HUES48 (cell line): ENCODE results near the gene CDH12.

Experiments used
- H3K27ac ChIP-seq: one replicate; pipeline ENCODE4 v1.7.0; 2013; ENCODE audit warnings: low read depth, low read length, inconsistent platforms
- H3K27me3 ChIP-seq: 2 replicates; pipeline ENCODE4 v1.6.1; 2013; ENCODE audit warnings: mild to moderate bottlenecking, low read length; ENCODE audit not compliant: control insufficient read depth, insufficient read depth
- H3K36me3 ChIP-seq: 2 replicates; pipeline ENCODE4 v1.6.1; 2013; ENCODE audit warnings: low read length; ENCODE audit not compliant: control insufficient read depth, insufficient read depth
- H3K4me1 ChIP-seq: 2 replicates; pipeline ENCODE4 v1.6.1; 2013; ENCODE audit warnings: mild to moderate bottlenecking, low read length; ENCODE audit not compliant: control insufficient read depth, insufficient read depth
- H3K4me3 ChIP-seq: 2 replicates; pipeline ENCODE4 v1.5.1; 2013; ENCODE audit warnings: mild to moderate bottlenecking, low read depth, low read length
- H3K9ac ChIP-seq: 2 replicates; pipeline ENCODE4 v1.6.1; 2013; ENCODE audit warnings: mild to moderate bottlenecking, low read depth, low read length, moderate library complexity
- H3K9me3 ChIP-seq: 2 replicates; pipeline ENCODE4 v1.6.1; 2013; ENCODE audit warnings: low read length; ENCODE audit not compliant: control insufficient read depth, insufficient read depth

CDH12 gene

GRCh38 chr5:21810737-21811316, 1042.3 kb downstream of the CDH12 start:
- no peaks in the 10 kb centered on the region for H3K36me3 ChIP-seq
- no peaks in the 10 kb centered on the region for H3K9me3 ChIP-seq

GRCh38 chr5:21809611-21810010, 1043.5 kb downstream of the CDH12 start:
- Histone ChIP-seq H3K27me3 (no peaks in the 10 kb centered on the region), H3K9ac (no peak overlapping the region), H3K9me3 (no peaks in the 10 kb centered on the region), H3K4me3 (no peak overlapping the region), H3K27ac (no peak overlapping the region), H3K4me1 (no peaks in the 10 kb centered on the region), H3K36me3 (no peaks in the 10 kb centered on the region)

More at GRCh38 chr5:21810737-21811316, 1042.3 kb downstream of the CDH12 start:
- H3K27ac ChIP-seq = no peak overlapping the region
- no peak overlapping the region for H3K4me3 ChIP-seq
- no peaks in the 10 kb centered on the region for H3K4me1 ChIP-seq
- no peak overlapping the region for H3K9ac ChIP-seq
- no peaks in the 10 kb centered on the region for H3K27me3 ChIP-seq

GRCh38 chr5:21807953-21808352, 1045.2 kb downstream of the CDH12 start:
- H3K4me1 ChIP-seq = no peaks in the 10 kb centered on the region
- no peaks in the 10 kb centered on the region for H3K36me3 ChIP-seq
- no peak overlapping the region for H3K9ac ChIP-seq
- no peaks in the 10 kb centered on the region for H3K27me3 ChIP-seq
- H3K4me3 ChIP-seq = no peak overlapping the region
- no peak overlapping the region for H3K27ac ChIP-seq
- no peaks in the 10 kb centered on the region for H3K9me3 ChIP-seq

GRCh38 chr5:21806943-21807342, 1046.2 kb downstream of the CDH12 start:
- Histone ChIP-seq H3K27me3 (no peaks in the 10 kb centered on the region), H3K9ac (no peak overlapping the region), H3K27ac (no peak overlapping the region)

GRCh38 chr5:21806271-21806670, 1046.9 kb downstream of the CDH12 start:
- no peaks in the 10 kb centered on the region for H3K4me1 ChIP-seq
- no peaks in the 10 kb centered on the region for H3K9me3 ChIP-seq
- H3K27me3 ChIP-seq = no peaks in the 10 kb centered on the region
- no peaks in the 10 kb centered on the region for H3K36me3 ChIP-seq
- H3K27ac ChIP-seq = no peak overlapping the region
- H3K9ac ChIP-seq = no peak overlapping the region
- H3K4me3 ChIP-seq = no peak overlapping the region

More at GRCh38 chr5:21806943-21807342, 1046.2 kb downstream of the CDH12 start:
- no peaks in the 10 kb centered on the region for H3K9me3 ChIP-seq
- H3K4me3 ChIP-seq = no peak overlapping the region
- no peaks in the 10 kb centered on the region for H3K36me3 ChIP-seq
- H3K4me1 ChIP-seq = no peaks in the 10 kb centered on the region

- Histone ChIP-seq H3K9me3 (no peaks in the 10 kb centered on the region), H3K27ac (no peak overlapping the region), H3K9ac (no peak overlapping the region), H3K4me1 (no peaks in the 10 kb centered on the region), H3K27me3 (no peaks in the 10 kb centered on the region), H3K4me3 (no peak overlapping the region), H3K36me3 (no peaks in the 10 kb centered on the region)
These were observed 1050.2 kb downstream of the CDH12 start for GRCh38 chr5:21802869-21803490.

- H3K27me3 ChIP-seq = no peaks in the 10 kb centered on the region
- no peak overlapping the region for H3K9ac ChIP-seq
- H3K4me3 ChIP-seq = no peak overlapping the region
- H3K9me3 ChIP-seq = no peaks in the 10 kb centered on the region
- H3K4me1 ChIP-seq = no peaks in the 10 kb centered on the region
- H3K27ac ChIP-seq = no peak overlapping the region
- H3K36me3 ChIP-seq = no peaks in the 10 kb centered on the region
These were observed 1051.0 kb downstream of the CDH12 start for GRCh38 chr5:21802100-21802499.

- H3K4me3 ChIP-seq = no peak overlapping the region
These were observed 1060.4 kb downstream of the CDH12 start for GRCh38 chr5:21792748-21793147.

GRCh38 chr5:21791304-21791703, 1061.8 kb downstream of the CDH12 start:
- Histone ChIP-seq H3K27ac (no peak overlapping the region), H3K4me1 (no peaks in the 10 kb centered on the region)

More at GRCh38 chr5:21792748-21793147, 1060.4 kb downstream of the CDH12 start:
- H3K27ac ChIP-seq = no peak overlapping the region
- no peaks in the 10 kb centered on the region for H3K4me1 ChIP-seq
- H3K9ac ChIP-seq = no peak overlapping the region
- H3K9me3 ChIP-seq = no peaks in the 10 kb centered on the region
- no peaks in the 10 kb centered on the region for H3K27me3 ChIP-seq
- H3K36me3 ChIP-seq = no peaks in the 10 kb centered on the region

GRCh38 chr5:21784487-21784886, 1068.7 kb downstream of the CDH12 start:
- Histone ChIP-seq H3K27me3 (no peaks in the 10 kb centered on the region), H3K4me3 (no peak overlapping the region), H3K9ac (no peak overlapping the region), H3K27ac (no peak overlapping the region), H3K9me3 (no peaks in the 10 kb centered on the region), H3K36me3 (no peaks in the 10 kb centered on the region), H3K4me1 (no peaks in the 10 kb centered on the region)

More at GRCh38 chr5:21791304-21791703, 1061.8 kb downstream of the CDH12 start:
- Histone ChIP-seq H3K9me3 (no peaks in the 10 kb centered on the region), H3K9ac (no peak overlapping the region), H3K36me3 (no peaks in the 10 kb centered on the region), H3K4me3 (no peak overlapping the region), H3K27me3 (no peaks in the 10 kb centered on the region)

- H3K9me3 ChIP-seq = no peaks in the 10 kb centered on the region
- no peaks in the 10 kb centered on the region for H3K4me1 ChIP-seq
- H3K9ac ChIP-seq = no peak overlapping the region
- H3K27me3 ChIP-seq = no peaks in the 10 kb centered on the region
- H3K27ac ChIP-seq = no peak overlapping the region
- H3K36me3 ChIP-seq = no peaks in the 10 kb centered on the region
- H3K4me3 ChIP-seq = no peak overlapping the region
These were observed 1070.0 kb downstream of the CDH12 start for GRCh38 chr5:21783074-21783679.
